HT-29 (cell line): ENCODE results near the gene TNFAIP2. TPM values are rescaled to one million over a fixed set of nuclear protein-coding genes. Genes with fewer than 3 reads are reported as not detected.
A peak's percentile ranks its signal among the peaks of the same experiment; 100 is the strongest.
"Not testable (repeated sequence)": the region's sequence is repeated elsewhere in the genome, so short reads cannot be mapped to it uniquely, and the experiment has no call there.

ENCODE experiments used
- DNase-seq: peaks from one replicate; pipeline ENCODE4 v3.0.0-alpha.2; 2015; ENCODE audit warnings: low spot score
- total RNA-seq: library from RNA; depleted of rRNA; stranded (reverse); fragments of >200 nt; shearing (Covaris generic); gene quantifications from 2 replicates; pipeline ENCODE4 v1.2.3, GENCODE V29; 2014

Gene TNFAIP2
- total RNA-seq, 1 experiment from 2014 or later = 168 TPM

- DNase-seq = no peak
Measured at GRCh38 chr14:103135333-103136260, 12.3 kb downstream of the TNFAIP2 start.

- peak; percentile 67 for DNase-seq
Measured at GRCh38 chr14:103136388-103137271, 13.4 kb downstream of the TNFAIP2 start.

- DNase-seq = no peak
Measured at GRCh38 chr14:103137689-103138300, 14.5 kb downstream of the TNFAIP2 start.

- DNase-seq = no peak
Measured at GRCh38 chr14:103138301-103139131, 15.3 kb downstream of the TNFAIP2 start.

GRCh38 chr14:103139132-103140025, 16.1 kb downstream of the TNFAIP2 start:
- DNase-seq = no peak

- peak; percentile 55 for DNase-seq
Measured at GRCh38 chr14:103140316-103141109, 17.3 kb downstream of the TNFAIP2 start.

GRCh38 chr14:103141117-103141796, 18.0 kb downstream of the TNFAIP2 start:
- DNase-seq = peak; percentile 55

GRCh38 chr14:103142026-103142425, 18.8 kb downstream of the TNFAIP2 start:
- no peak for DNase-seq

- DNase-seq = no peak
Measured at GRCh38 chr14:103142721-103143302, 19.6 kb downstream of the TNFAIP2 start.

GRCh38 chr14:103143506-103143905, 20.2 kb downstream of the TNFAIP2 start:
- no peak for DNase-seq

- peak; percentile 66 for DNase-seq
Measured at GRCh38 chr14:103144085-103144484, 20.8 kb downstream of the TNFAIP2 start.

GRCh38 chr14:103146141-103146709, 23.0 kb downstream of the TNFAIP2 start:
- no peak for DNase-seq

GRCh38 chr14:103149351-103150237, 26.3 kb downstream of the TNFAIP2 start:
- DNase-seq = no peak

- no peak for DNase-seq
Measured at GRCh38 chr14:103151270-103151945, 28.1 kb downstream of the TNFAIP2 start.

- DNase-seq = peak; percentile 67
Measured at GRCh38 chr14:103155010-103155409, 31.7 kb downstream of the TNFAIP2 start.

- DNase-seq = not testable (repeated sequence)
Measured at GRCh38 chr14:103155416-103155815, 32.2 kb downstream of the TNFAIP2 start.
